Natural killer cell treated with Interleukin-12 subunit alpha and Interleukin-12 subunit beta and Interleukin-15 and Interleukin-18, amount 100 ng/mL, for 72 hours (primary cell): ENCODE measurements around the gene FAM25C. TPM values are rescaled to one million over a fixed set of nuclear protein-coding genes. Genes with fewer than 3 reads are reported as not detected.
"Not testable (repeated sequence)": the region's sequence is repeated elsewhere in the genome, so short reads cannot be mapped to it uniquely, and the experiment has no call there.

ENCODE experiments used
- ATAC-seq, 2 donors: fragments of 150-1000 bp; cut with Tn5 transposase in 1 of 2; sonication (Bioruptor Pico), chemical (Tn5 transposase) in 1 of 2; 2 replicates each; pipeline ENCODE4 v1.10.0; 2021
- DNase-seq: peaks from one replicate; pipeline ENCODE4 v3.0.0; 2022; ENCODE audit warnings: low spot score
- H3K27ac Mint-ChIP-seq, 2 donors: 1 replicate in 1 of 2; 2 replicates in 1 of 2; pipeline ENCODE4 v1.8.0; 2022; ENCODE audit warnings: mixed read lengths in 2 of 2, mild to moderate bottlenecking in 1 of 2, moderate library complexity in 1 of 2
- H3K27me3 Mint-ChIP-seq, 2 donors: 1 replicate in 1 of 2; 2 replicates in 1 of 2; pipeline ENCODE4 v1.8.0; 2022; ENCODE audit warnings: mixed read lengths in 2 of 2
- H3K36me3 Mint-ChIP-seq: one replicate; pipeline ENCODE4 v1.8.0; 2022; ENCODE audit warnings: mixed read lengths
- H3K4me1 Mint-ChIP-seq, 2 donors: 1 replicate in 1 of 2; 2 replicates in 1 of 2; pipeline ENCODE4 v1.8.0; 2022; ENCODE audit warnings: low read depth in 2 of 2, mixed read lengths in 2 of 2, mild to moderate bottlenecking in 1 of 2
- H3K4me3 Mint-ChIP-seq: one replicate; pipeline ENCODE4 v1.8.0; 2022; ENCODE audit warnings: mixed read lengths
- H3K9me3 Mint-ChIP-seq: 2 replicates; pipeline ENCODE4 v1.8.0; 2022; ENCODE audit warnings: mixed read lengths
- total RNA-seq, 2 donors: library from RNA; stranded (reverse); gene quantifications; one replicate each; pipeline ENCODE4 v1.2.3, GENCODE V29; 2022

FAM25C gene
- not detected for total RNA-seq

DNA sequence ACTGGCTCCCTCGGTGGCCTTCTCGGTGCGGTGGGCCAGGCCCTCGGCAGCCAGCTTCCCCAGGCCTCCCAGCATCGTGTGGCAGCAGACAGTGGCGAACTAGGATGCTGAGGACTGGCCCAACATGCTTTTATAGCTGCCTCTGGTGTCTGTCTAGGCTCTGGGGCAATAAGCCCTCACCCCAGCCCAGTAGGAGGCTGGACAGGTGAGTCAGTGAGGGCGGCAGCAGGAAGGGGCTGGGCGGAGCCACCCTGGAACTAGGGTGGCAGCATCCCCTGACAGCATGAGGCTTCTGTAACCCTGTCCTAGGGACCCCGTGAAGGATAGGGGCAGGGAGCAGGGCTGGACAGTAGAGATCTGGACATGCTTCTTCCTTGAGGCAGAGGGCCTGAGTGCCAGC is at the start of gene FAM25C:
FAM25C (minus strand) TSS at position 101 of the 400 bp plus-strand sequence; CDS start at position 75, 26 bp downstream.
- H3K4me1 Mint-ChIP-seq, H3K36me3 Mint-ChIP-seq, H3K27ac Mint-ChIP-seq, H3K9me3 Mint-ChIP-seq, ATAC-seq, H3K27me3 Mint-ChIP-seq, H3K4me3 Mint-ChIP-seq, DNase-seq: not testable (repeated sequence)

DNA sequence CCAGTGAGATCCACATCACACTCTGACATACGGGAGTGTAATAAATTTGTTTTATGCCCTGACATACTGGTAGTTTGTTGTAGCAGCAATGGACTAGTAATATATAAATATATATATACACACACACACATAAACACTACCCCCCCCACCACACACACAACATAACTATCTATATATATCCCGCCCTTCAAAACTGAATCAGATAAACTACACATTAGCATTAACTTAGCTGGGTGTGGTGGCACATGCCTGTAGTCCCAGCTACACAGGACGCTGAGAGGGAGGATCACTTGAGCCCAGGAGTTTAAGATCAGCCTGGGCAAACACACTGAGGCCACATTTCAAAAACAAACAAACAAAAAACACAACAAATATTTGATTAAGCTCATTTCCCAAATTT is 45.0 kb upstream of the FAM25C start:
- H3K4me1 Mint-ChIP-seq, H3K27ac Mint-ChIP-seq, DNase-seq, H3K27me3 Mint-ChIP-seq, H3K36me3 Mint-ChIP-seq, H3K4me3 Mint-ChIP-seq, H3K9me3 Mint-ChIP-seq, ATAC-seq: not testable (repeated sequence)

DNA sequence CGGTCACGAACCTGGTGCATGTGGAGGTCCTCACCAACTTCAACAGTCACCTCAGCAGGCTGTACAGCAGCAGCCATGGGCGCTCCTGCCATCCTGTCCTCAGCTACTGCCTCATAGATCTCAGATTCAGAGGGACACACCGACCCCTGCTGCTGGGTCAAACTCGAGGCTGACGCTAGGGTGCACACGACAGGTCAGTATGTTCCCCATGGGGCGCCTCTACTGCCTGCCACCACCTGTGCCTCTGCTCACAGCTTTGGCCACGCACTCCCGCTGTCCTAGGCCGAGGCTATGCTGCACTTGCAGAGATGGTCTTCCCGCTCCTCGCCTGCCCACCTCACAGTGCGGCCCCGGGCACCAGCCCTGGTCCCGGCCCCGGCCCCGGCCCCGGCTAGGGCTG is 31.8 kb upstream of the FAM25C start:
- not testable (repeated sequence) for H3K4me3 Mint-ChIP-seq, H3K27ac Mint-ChIP-seq, DNase-seq, H3K27me3 Mint-ChIP-seq, H3K4me1 Mint-ChIP-seq, H3K36me3 Mint-ChIP-seq, H3K9me3 Mint-ChIP-seq, ATAC-seq

DNA sequence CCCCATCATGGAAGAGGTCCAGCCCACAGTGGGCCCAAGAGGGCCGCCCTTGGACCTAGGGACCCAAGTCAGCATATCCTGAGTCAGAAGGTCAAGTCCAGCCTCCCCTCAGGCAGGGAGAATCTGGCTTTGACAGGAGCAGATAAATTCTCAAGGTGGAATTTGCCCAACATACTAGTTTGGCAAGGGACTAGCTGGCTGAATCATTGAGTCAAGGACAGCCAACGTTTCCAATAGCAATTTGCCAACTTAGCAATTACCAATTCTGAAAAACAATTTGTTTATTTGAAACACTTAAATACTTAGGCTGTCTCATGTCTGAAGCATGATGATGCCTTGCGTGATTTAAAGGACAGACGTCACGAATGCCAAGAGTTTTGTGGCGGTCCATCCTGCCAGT is 2.7 kb upstream of the FAM25C start:
- not testable (repeated sequence) for H3K4me1 Mint-ChIP-seq, H3K36me3 Mint-ChIP-seq, ATAC-seq, DNase-seq, H3K27ac Mint-ChIP-seq, H3K27me3 Mint-ChIP-seq, H3K9me3 Mint-ChIP-seq, H3K4me3 Mint-ChIP-seq

DNA sequence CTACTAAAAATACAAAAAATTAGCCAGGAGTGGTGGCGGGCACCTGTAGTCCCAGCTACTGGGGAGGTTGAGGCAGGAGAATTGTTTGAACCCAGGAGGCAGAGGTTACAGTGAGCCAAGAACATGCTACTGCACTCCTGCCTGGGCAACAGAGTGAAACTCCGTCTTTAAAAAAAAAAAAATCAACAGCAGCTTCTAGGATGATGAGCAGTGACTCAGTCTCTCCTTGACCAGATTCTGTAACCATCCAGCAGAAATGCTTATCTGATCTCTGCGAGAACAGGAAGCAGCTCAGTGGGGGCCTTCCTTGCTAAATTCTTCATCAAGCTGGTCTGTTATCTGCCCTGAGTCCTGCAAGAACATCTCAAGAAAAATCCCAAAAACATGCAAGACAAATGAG is 5.5 kb downstream of the FAM25C start:
- ATAC-seq, DNase-seq, H3K4me1 Mint-ChIP-seq, H3K27me3 Mint-ChIP-seq, H3K36me3 Mint-ChIP-seq, H3K4me3 Mint-ChIP-seq, H3K27ac Mint-ChIP-seq, H3K9me3 Mint-ChIP-seq: not testable (repeated sequence)

DNA sequence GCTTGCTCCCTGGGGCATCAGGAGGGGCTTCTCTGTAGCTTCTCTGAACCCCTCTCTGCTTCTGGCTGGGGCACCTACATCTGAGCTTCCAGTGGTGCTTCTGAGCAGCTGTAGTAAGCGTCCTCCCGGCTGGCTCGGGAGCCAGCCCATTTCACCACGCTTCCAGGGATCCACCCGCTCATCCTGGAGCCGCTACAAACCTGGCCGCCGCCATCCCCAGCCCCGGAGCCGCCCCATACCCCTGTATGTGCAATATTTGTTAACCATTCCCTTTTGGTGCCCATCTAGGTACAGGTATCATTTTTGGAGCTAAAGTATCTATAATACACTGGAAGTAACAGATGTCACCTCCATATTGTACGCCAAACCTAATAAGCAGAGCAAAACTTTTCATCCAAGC is 7.0 kb downstream of the FAM25C start:
- DNase-seq = peak; percentile 51
- H3K4me1 Mint-ChIP-seq, H3K9me3 Mint-ChIP-seq, H3K36me3 Mint-ChIP-seq, H3K4me3 Mint-ChIP-seq, H3K27me3 Mint-ChIP-seq, ATAC-seq, H3K27ac Mint-ChIP-seq: not testable (repeated sequence)

DNA sequence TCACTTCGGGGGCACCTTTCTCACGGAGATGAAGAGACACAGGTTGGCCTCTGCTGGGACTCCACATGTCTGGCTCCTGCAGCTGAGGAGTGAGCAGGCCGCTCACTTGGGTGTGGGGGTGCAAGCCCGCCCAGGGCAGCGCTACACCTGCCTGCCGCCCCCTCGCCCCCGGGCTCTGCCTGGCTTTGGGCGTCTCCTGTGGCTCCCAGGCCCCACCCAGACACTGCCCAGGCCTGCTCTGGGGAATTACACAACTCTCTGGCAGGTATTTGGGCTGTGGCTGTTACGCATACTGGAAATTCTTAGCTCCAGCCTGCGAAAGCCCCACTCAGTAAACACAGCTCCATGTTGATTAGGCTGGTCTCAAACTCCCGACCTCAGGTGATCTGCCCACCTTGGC is 7.9 kb downstream of the FAM25C start:
- H3K27ac Mint-ChIP-seq, H3K9me3 Mint-ChIP-seq, H3K4me1 Mint-ChIP-seq, H3K36me3 Mint-ChIP-seq, DNase-seq, H3K4me3 Mint-ChIP-seq, H3K27me3 Mint-ChIP-seq: not testable (repeated sequence)
- ATAC-seq = peak; percentile 21 to 29

DNA sequence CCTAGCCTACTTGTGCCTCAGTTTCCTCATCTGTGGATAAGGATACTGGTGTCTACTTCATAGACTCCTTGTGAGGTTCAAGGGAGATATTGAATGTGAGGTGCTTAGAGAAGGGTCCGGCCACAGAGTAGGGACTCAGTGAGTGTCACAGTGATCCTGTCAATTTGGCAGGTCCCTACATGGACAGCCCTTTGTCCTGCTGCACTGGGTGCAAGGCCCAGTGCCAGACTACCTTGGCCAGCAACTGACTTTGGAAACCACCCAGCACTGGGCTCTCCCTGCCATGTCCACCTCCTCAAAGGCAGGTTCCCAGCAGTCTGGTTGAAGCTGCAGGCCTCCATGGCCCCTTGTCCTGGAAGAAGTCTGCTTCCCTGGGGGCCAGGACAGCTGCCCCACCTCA is 9.5 kb downstream of the FAM25C start:
- H3K9me3 Mint-ChIP-seq, H3K27ac Mint-ChIP-seq, H3K4me3 Mint-ChIP-seq, ATAC-seq, H3K27me3 Mint-ChIP-seq, H3K4me1 Mint-ChIP-seq, DNase-seq, H3K36me3 Mint-ChIP-seq: not testable (repeated sequence)

DNA sequence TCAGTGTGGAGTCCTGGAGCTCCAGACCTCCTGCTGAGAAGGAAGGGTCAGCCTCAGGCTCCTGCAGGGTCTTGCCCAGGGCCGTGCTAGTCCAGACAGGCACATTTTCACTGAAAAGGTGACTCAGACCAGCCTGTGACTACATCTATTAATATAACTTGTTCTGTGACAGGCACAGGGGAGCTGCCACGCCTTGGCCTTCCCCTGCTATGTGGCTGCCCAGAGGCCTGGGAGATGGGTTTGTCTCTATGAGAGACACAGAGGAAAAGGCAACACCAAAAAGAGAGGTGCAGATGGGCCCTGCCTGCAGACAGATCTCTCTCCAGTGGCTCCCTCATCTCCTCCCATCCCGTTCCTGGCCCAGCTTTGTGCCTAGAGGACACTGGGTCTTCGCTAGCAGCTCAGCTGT is 10.0 kb downstream of the FAM25C start:
- not testable (repeated sequence) for H3K27me3 Mint-ChIP-seq, H3K27ac Mint-ChIP-seq, H3K4me3 Mint-ChIP-seq, H3K9me3 Mint-ChIP-seq, H3K36me3 Mint-ChIP-seq, DNase-seq, H3K4me1 Mint-ChIP-seq
- ATAC-seq = peak in 1 of 2 donors; percentile 8

DNA sequence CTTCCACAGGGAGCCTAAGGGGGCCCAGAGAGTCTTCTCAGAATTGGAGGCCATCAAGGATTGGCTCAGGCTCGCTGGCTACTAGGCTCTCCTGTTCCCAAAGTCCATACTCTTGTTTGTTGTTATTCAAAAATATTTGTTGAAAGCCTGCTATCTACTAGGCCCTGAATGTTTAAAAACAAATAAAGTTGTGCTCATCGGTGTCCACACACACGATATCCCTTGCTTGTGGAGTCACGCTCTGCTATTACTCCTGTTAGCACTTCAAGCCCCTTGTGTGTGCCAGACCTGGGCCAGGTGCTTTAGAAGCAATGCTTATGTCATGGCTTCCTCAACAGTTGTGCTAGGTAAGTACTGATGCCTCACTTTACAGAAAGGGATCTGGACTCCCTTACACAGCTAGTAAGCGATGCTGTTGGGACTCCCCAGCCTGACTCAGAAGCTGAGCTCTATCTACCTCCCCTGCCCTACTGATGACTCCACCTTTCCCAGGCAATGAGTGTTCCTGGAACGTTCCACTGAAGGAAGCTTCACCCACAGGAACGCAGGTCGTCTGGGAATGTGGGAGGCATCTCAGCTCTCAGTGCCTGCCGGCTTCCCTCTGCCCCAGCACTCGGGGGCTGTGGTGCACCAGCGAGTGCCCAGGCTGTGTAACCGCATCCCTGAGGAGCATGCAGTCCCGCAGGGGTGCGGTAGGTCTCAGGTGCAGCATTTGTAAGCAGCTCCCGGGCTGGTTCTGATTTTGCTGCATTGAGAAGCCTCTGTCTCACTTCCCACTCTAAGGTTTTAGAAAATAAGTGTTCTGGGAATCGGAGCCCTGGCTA is 10.7 kb downstream of the FAM25C start:
- not testable (repeated sequence) for H3K27me3 Mint-ChIP-seq, H3K4me1 Mint-ChIP-seq, H3K4me3 Mint-ChIP-seq, DNase-seq, H3K36me3 Mint-ChIP-seq, H3K27ac Mint-ChIP-seq, H3K9me3 Mint-ChIP-seq
- peak in 1 of 2 donors; percentile 13 for ATAC-seq

DNA sequence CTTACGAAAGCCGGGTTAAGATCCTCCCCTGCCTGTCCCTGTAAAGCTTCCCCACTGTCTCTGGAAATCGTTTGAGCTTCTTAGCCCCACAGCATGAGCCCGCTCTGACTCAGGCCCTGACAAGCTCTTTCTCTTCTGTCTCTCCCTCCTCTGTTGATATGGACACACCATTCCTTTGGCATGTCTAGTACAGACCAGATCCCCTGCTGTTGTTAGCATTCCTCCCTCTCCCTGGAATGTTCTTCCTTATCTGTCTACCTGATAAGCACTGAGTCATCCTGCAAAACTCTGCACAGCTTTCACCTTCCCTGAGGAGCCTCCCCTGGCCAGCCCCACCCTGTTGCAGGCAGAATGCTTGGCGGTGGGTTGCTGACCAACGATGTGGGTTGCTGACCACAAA is 11.6 kb downstream of the FAM25C start:
- H3K4me1 Mint-ChIP-seq, H3K4me3 Mint-ChIP-seq, H3K27me3 Mint-ChIP-seq, H3K27ac Mint-ChIP-seq, ATAC-seq, H3K36me3 Mint-ChIP-seq, DNase-seq, H3K9me3 Mint-ChIP-seq: not testable (repeated sequence)

DNA sequence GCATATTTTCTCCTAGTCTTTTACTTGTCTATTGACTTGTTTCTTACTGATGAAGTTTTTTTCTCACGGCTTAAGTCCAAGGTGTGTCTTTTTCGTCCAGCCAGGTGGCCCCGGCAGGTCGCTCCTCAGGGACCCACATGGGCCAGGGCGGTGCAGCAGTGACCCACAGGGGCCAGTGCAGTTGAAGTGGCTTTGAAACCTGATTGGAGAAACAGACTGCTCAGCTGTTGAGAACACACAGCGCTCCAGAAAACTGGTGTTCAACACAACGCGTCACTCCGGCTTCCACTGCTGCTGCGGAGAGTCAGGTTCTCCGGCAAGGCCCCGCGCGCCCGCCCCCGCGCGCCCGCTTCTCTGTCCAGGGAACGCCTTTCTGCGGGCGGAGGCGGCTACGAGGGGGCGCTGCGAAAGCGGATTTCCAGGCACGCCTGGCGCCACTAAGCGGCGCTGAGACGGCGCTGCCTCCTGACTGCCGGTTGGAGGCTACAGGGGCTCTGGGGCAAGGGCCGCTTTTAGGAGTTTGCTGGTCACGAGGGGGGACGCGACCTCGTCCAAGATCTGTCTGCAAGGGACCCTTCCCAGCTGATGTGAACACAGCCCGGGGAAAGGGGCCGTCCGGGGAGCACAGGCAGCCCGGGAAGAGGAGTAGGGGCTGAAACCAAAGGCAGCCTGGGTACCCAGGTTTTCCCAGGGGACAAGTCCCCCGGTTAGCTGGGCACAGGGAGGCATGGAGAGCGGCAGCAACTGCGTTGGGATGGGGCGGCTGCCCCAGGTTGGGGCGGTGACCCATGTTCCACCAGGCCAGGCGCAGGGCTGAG is 13.0 kb downstream of the FAM25C start:
- not testable (repeated sequence) for H3K4me3 Mint-ChIP-seq

DNA sequence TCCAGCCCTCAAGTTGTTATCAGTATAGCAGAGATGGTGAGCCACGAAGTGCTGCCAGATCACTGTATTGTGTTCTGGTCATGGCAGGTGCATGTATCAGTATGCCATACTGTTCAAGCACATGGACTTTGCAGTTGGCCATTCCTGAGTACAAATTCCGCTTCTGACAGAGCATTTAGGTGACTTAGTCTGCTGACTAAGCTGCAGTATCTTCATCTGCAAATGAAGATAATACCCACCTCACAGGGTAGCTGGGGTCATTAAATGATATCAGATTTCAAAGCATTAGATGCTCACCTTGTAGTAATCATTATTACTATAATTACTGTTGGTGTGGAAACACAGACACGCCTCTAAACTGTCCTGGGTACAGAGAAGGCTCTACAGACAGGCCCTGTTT is 24.2 kb downstream of the FAM25C start:
- not testable (repeated sequence) for ATAC-seq, H3K4me1 Mint-ChIP-seq, H3K36me3 Mint-ChIP-seq, H3K4me3 Mint-ChIP-seq, H3K9me3 Mint-ChIP-seq, H3K27ac Mint-ChIP-seq, DNase-seq, H3K27me3 Mint-ChIP-seq

More for the DNA sequence above, 13.0 kb downstream of the FAM25C start:
- DNase-seq, H3K9me3 Mint-ChIP-seq, H3K27me3 Mint-ChIP-seq, H3K36me3 Mint-ChIP-seq, H3K4me1 Mint-ChIP-seq, H3K27ac Mint-ChIP-seq: not testable (repeated sequence)
- peak in 1 of 2 donors; percentile 47 for ATAC-seq

DNA sequence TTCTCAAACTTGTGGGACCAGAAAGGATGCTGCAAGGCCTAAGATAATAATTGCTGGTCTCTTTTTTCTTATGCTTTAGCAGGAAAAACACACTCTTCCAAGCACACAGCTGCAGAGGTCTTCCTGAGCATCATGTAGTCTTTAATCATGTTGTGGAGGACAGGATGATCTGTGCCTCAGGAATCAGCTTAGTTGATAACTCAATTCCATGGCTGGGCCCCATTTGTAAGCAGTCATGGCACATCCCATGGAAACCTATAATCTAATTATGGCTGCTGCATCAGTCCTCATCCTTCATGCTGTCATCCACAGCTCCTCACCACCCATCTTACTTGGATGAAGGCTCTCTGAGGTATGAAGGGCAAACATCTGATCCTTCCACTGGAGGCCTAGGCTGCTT is 26.5 kb downstream of the FAM25C start:
- not testable (repeated sequence) for H3K27ac Mint-ChIP-seq, H3K4me3 Mint-ChIP-seq, H3K9me3 Mint-ChIP-seq, H3K4me1 Mint-ChIP-seq, H3K36me3 Mint-ChIP-seq, ATAC-seq, H3K27me3 Mint-ChIP-seq, DNase-seq
